PC-3 (cell line): Measurements from ENCODE around the gene BCL6B.

Experiments
- CTCF ChIP-seq: fragments of 300-600 bp; sonication (generic); conservative IDR thresholded peaks from 2 replicates; pipeline ENCODE4 v1.5.1; 2017; ENCODE audit warnings: antibody characterized with exemption, low read depth, mild to moderate bottlenecking, low read length
- EZH2 ChIP-seq: fragments of 300-600 bp; sonication (generic); IDR thresholded peaks from one replicate; pipeline ENCODE4 v1.6.1; 2017; ENCODE audit warnings: antibody characterized with exemption, mild to moderate bottlenecking, low read length; ENCODE audit not compliant: unreplicated experiment
- EZH2phosphoT487 ChIP-seq: fragments of 300-600 bp; sonication (generic); IDR thresholded peaks from 2 replicates; pipeline ENCODE4 v1.6.1; 2018; ENCODE audit warnings: mild to moderate bottlenecking, antibody characterized with exemption, low read length, borderline replicate concordance

GRCh38 chr17:7038025-7038862, 15.4 kb downstream of the BCL6B start:
- TF ChIP-seq EZH2 (no peak), CTCF (no peak), EZH2phosphoT487 (no peak)
